GM21526 (cell line): ENCODE measurements around the gene RAD51B.
"Not testable (repeated sequence)": the region's sequence is repeated elsewhere in the genome, so short reads cannot be mapped to it uniquely, and the experiment has no call there.

Experiments used
- ATAC-seq: cut with Tn5 transposase; IDR thresholded peaks from one replicate; pipeline ENCODE4 v1.9.1; 2021; ENCODE audit warnings: moderate library complexity; ENCODE audit not compliant: unreplicated experiment, low FRiP score

Gene RAD51B

DNA sequence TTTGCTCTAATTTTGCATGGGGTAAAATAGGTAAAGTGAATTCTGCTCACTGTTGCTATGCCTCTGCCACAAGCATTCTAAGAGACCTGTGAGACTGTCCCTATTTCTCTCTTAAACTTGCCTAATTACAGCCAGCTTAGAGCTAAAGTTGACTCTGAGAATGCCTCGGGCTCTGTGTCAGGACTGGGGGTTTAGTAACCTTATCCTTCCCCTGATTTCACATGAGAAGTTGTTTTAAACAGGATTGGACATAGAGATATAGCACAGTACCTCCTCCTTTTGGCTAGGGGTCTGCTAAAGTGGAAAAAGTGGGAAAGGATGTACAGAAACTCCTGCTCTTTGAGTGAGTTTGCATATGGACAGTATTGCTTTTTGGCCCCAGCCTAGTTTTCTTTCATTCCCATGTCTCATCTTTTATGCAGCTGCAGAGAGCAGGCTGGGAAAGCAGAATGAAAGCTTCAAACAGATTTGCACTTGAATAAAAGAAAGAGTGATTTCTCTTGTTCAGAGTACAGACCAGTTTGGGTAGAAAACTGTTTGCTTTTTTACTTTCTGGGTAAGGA is 122.0 kb downstream of the RAD51B start:
- no peak for ATAC-seq

DNA sequence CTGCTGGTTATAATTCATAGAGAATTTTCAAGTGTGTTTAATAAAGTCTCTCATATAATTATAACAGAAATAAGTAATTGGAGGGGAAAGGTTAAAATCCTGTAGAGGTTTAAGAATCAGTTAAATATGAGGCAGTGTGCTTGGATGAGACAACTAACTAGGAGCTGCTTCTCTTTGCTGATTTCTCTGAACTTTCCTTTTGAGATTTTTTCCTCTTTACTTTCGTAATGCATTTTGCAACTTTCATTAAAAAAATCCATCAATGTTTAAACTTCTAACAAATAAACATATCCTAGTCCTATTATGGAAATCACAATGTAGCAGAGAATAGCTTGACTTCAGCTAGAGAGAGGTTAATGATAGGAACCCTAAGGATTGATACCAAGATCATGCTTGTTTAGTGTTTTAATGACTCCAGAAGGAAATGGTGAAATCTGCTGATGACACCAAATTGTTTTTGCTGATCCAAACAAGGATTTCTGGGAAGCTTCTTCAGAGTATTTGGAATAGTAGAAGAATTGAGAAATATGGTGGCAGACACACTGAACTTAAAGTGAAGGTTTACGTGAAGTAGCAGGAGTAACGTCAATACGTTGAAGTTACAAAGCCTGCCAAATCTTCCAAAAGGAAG is 122.6 kb downstream of the RAD51B start:
- ATAC-seq, result no peak

DNA sequence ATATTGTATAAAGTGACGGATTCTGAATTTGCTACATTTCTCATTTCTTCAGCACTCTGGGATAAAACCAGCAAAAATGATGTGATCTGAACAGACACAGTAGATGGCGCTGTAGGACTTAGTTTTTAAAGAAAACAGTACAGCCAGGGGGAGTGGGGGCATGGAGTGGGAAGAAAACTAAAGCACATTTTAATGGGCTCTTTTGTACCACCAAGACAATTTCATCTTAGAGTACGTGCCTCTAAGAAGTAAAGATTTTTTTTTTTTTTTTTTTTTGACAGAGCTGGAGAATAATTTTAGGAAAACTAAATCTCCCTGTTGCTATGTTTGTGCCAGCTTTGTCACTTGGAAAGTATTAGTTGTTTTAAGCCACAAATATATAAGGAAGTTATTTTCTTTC is 124.4 kb downstream of the RAD51B start:
- ATAC-seq, result no peak

DNA sequence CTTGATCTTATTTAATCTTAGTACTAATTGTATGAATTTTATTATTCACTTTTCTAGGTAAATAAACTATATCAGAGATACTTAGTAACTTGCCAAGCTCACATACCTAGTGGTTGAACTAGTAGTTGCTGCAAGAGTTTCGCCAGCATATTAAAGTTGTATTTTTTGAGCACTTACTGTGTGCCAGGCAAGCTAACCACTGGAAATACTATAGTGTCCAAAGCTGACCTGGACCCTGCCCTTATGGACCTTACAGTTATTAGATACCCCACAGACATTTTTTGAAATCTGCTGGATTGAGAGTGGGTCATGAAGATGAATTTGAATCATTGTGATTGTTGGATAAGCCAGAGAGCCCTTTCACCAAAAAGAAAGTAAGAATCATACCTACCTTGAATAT is 125.0 kb downstream of the RAD51B start:
- ATAC-seq, result no peak

DNA sequence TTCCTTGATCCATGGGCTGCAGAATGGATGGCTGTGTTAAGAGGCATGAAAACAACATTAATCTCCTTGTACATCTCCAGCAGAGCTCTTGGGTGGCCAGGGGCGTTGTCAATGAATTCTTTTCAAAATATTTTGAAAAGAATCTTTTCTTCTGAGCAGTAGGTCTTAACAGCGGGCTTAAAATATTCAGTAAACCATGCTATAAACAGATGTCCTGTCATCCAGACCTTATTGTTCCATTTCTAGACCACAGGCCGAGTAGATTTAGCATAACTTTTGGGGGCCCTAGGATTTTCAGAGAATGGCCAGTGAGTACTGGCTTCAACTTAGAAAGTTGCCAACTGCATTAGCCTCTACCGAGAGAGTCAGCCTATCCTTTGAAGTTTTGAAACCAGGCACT is 130.2 kb downstream of the RAD51B start:
- no peak for ATAC-seq

DNA sequence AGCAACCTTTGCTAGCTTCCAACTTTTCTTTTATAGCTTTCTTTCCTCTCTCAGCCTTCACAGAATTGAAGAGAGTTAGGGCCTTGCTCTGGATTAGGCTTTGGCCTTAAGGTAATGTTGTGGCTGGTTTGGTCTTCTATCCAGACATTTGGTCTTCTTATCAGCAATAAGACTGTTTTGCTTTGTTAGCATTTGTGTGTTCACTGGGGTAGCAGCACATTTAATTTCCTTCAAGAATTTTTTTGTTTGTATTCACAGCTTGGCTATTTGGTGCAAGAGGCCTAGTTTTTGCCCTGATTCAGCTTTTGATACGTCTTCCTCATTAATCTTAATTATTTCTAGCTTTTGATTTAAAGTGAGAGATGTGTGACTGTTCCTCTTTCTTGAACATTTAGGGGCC is 130.8 kb downstream of the RAD51B start:
- ATAC-seq, result no peak

DNA sequence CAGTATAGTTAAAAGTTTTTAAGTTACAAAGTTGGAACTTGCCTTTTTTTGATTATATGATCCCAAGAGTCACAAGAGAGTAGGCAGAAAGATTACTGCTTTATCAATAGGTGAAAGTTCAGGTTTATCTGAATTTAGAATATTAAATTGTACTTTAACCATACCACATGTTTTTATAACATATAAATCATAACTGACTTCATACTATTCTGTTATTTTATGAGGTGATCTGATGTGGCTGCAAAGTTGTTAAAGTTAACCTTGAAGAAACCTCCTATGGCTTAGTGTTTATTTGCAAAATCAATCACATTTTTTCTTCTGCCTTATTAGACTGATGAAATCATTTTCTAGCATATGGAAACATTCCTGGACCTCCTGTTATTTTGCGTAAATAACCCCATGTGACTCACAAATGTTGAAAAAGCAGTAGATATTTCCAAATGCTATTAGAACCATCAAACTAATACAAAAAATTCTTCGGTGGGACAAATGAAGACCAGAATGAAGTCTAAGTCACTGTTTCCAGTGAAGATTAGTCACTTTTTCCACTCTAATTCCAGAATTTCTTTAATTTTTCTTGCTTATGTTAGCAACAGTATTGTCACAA is 132.1 kb downstream of the RAD51B start:
- ATAC-seq, result no peak

DNA sequence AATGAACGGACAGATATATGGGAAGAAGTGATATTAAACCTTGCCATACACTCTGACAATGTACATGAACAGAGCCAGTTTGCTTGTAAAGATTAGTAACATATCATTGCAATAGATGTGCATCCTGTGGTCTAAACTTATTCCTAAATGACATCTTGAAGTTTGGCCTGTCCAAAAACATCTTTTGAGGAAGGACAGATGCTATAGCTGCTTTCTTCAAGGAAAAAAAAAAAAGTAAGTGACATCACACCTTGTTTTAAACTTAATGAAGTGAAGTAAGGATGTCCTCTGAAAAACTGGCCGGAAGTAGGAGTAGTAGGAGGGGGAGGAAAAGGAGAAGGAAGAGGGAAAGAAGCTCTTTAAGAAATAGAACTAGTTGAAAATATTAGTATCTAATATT is 132.8 kb downstream of the RAD51B start:
- ATAC-seq, result no peak

DNA sequence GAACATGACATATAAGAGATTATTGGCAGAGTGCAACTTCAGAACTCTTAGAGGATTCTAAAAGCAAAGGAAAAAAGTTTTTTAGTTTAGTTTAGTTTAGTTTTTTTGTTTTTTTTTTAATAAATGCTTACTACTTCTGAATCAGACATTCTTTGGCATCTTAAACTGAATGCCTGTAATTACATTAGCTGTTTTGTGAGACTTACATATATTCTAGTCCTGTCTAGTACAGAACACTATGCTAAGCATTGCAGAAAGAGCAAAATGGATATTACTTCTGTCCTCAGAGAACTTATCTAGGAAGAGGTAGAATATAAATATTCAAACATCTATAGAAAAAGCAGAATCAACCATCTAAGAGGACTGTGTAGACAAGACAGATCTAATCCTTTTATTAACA is 133.2 kb downstream of the RAD51B start:
- ATAC-seq, result no peak

DNA sequence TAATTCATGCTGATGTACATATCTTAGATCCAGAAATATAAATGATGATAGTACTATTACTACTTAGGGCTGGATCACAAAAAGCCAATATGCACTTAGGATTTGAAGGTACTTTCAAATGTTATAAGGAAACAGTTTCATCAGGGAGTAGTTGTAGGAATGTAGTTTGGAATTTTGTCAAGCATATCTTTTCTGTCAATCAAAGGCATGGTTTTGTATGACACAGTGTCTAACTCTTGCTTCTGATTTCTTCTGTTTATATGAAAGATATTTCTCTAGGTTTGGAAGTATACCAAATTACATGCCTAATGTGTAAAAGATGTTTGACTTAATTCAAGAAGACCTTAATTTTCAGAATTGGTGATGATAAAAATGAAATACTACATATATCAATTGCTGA is 135.7 kb downstream of the RAD51B start:
- ATAC-seq, result no peak

DNA sequence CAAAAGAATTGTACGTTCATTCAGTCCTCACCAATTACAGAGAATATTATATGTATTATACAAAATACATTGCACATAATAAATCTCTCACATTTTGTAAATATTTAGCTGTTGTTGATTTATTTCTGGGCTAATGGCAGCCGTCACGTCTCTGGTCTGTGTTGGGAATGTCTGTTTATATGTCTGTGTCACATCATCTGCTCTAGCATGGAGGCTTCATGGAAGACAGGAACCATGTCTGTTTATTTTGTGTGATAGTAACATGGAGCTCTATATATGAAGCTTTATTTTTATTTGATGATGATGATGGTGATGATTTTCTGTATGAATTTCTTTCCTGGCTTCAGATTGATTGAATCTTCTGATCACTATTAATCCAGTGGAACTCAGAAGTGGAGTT is 138.4 kb downstream of the RAD51B start:
- ATAC-seq, result no peak

DNA sequence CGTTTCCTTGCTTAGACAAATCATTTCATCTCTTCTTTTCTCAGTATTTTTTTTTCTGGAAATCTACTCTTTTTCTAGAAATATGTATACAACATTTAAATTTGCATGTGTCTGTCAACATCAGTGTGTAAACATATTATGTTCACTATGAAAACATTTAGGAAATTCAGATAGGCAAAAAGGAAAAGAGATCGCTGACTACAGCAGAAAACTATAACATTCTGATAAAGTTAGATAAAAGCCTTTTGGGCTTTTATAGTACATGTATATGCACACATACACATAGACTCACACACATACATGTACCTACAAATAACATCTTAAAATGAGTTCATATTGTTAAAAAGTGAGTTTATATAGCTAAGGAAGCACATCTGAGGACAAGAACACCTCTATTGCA is 142.1 kb downstream of the RAD51B start:
- no peak for ATAC-seq

DNA sequence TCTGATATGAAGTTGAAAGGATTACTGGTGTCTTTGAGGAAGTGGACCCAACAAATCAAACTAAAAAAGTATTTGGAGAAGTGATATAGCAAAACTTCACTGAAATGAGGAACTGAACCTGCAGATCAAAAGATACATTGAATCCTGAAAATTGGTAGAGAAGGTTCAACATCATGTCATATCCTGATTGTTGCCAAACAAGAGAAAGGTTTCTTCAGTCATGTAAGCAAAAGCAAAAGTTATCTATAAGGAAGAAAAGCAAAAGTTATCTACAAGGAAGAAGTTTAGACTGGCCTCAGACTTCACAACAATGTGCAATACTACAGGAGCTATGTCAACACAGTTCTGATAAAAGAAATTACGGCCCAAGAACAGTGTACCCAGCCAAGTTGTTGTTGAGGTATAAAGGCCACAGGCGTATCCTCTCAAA is 142.7 kb downstream of the RAD51B start:
- no peak for ATAC-seq

DNA sequence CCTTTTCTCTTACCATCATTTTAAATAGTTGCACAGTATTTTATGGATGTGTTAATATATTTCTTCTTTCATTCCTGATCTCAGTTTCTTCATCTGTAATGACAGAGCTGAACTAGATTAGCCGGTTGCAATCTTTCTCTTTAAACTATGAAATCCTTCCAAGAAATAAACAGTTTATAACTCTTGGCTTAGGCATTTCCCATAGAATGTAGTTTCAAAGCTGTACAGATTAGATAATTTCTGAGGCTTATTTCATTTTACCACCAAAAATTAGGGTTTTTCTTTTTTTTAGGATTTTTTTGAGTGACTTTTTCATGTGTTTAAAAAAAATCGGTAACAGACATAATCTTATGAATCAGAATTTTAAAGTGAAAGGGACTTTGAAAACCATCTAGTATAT is 144.0 kb downstream of the RAD51B start:
- no peak for ATAC-seq

DNA sequence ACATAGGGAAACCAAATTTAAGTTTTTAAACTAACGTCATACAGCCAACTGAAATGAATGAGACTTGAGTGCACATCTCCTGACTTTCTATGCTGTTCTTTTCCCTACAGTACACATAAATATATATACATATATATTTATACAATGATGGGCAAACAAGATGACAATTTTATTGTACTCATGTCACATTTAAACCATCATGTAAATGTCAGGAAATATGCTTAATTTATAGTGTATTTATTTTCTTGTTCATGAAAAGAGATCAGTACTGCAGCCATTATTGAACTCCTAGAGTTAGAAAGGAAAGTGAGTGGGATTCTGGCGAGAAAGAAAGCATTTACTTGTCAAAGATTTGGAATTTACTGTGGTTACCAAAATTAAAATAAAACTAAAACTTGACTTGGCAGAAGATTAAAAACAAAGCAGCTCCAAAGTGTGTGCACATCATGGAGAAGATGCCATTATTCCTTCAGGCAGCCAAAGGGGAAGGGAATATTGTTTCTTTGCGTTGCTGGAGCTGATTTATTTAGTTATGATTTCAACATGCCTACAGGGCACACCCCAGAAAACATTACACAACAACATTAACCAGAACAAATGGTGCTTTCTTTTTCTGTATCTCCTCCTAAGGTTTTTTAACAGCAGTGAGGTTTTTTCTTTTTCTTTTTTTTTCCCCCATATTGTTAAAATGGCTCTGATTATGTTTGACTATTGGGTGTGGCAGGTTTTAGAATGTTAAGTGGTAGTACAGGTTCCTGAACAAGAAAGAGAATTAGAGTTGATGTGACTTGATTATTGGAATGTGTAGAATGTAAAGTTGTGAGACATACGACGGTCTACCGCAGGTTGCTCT is 144.6 kb downstream of the RAD51B start:
- ATAC-seq, result no peak

DNA sequence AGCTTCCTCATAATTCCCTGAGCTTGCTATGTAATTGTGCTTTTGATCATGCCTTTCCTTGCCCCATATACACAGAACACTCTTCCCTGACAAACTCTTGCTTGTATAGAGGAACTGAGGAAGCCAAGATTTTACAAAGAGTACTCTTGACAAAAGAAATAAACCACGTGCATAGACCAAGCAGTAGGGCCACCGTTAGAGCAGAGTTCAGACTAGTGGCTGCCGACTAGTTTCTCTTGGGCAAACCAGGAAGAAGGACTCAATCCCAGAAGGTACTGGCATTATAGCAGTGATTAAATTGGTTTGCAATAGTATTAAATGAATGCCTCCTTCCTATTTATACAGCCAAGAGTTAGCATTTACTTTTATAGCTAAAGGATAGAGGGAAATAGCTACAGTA is 146.1 kb downstream of the RAD51B start:
- no peak for ATAC-seq

DNA sequence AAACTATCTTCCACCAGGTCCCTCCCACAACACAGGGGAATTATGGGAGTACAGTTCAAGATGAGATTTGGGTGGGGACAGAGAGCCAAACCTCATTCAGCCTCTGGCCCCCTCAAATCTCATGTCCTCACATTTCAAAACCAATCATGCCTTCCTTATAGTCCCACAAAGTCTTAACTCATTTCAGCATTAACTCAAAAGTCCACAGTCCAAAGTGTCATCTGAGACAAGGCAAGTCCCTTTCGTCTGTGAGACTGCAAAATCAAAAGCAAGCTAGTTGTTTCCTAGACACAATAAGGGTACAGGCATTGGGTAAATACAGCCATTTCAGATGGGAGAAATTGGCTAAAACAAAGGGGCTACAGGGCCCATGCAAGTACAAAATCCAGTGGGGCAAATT is 147.6 kb downstream of the RAD51B start:
- no peak for ATAC-seq

DNA sequence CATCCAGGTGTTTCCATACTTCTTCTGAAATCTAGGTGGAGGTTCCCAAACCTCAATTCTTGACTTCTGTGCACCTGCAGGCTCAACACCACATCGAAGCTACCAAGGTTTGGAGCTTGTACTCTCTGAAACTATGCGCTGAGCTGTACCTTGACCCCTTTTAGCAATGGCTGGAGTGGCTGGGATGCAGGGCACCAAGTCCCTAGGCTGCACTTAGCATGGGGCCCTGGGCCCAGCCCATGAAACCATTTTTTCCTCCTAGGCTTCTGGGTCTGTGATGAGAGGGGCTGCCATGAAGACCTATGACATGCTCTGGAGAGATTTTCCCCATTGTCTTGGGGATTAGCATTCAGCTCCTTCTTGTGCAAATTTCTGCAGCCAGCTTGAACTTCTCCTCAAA is 148.4 kb downstream of the RAD51B start:
- not testable (repeated sequence) for ATAC-seq

DNA sequence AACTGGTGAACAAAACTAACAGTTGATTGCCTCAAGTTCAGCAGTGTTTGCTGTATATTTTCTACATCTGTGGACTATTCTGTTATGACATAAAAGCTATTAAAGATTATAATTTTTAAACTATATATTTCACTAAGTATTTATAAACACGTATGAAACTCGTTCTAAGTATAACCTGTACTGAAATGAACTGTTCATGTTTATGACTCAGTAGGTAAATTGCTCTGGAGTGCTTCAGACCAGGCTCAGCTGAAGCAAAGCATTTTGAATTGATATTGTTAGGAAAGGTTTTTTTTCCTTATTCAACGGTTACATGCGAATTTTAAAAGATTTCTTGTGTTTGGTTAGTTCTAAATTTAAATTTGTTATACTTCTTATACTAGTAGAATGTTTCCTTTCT is 151.3 kb downstream of the RAD51B start:
- no peak for ATAC-seq

DNA sequence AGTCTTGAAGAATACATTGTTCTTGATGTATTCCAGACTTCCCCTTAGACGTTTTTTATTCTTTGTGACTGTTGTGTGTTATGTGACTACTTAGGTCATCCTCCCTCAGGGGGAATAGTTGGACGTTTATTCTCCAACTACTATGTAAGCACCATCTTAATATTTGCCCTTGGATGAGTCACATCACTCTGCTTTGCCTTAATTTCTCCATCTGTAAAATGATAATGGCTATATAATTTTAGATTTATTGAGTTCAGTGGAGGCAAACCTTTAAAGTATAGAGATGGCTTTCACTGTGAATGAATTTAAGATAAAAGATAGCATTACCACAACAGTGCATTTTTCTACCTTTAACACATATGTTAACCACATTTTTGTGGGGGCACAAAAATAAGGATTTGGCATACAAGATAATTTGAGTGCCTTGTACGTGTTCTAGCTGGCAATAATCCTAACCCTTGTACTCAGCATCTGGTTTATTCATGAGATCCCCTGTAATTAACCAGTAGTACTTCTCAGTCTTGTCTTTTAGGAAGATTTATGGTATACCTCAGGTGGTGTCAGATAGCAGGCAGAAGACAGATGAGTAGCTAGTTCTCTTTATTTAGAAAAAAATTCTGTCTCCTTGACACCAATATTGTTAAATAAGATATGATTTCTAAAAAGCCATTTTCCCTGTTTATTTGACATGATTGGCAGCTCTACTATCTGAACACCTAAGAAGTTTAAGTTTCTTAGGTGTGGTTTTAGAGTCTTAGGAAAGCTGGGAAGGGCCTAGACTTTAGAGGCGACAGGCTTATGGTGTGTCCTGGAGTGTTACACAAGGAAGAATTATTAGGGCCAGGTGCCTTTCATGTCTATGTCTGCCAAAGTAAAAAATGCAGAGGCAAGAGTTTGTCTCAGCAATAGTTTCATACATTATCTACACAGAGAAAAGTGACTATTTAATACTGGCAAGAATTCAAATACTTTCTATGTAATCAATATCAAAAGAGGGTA is 152.3 kb downstream of the RAD51B start:
- ATAC-seq, result no peak
